ENCODE results near the gene ZNF749. TPM values are rescaled to one million over a fixed set of nuclear protein-coding genes. Genes with fewer than 3 reads are reported as not detected.
"Not testable (repeated sequence)": the region's sequence is repeated elsewhere in the genome, so short reads cannot be mapped to it uniquely, and the experiment has no call there.

Gene ZNF749
- total and polyA plus RNA-seq, 4 donors = 2.1 to 7.6 (median 5.1) TPM

GRCh38 chr19:57443121-57443696 lies 8.1 kb downstream of the ZNF749 start:
- no peak for ATAC-seq (ENCODE audit: low FRiP score)
- H3K27me3 ChIP-seq (ENCODE audit: control insufficient read depth in 1 of 2, insufficient read depth in 2 of 2, low read length in 1 of 2) = no peaks in the 10 kb centered on the region
- WGBS, 2 donors = 74 to 79% methylated on average over 5 of the region's 5 CpGs

GRCh38 chr19:57452307-57452706 lies 17.2 kb downstream of the ZNF749 start:
- Histone ChIP-seq H3K36me3 (ENCODE audit: control insufficient read depth in 1 of 2, insufficient read depth in 2 of 2, low read length in 1 of 2) (peaks cover 3 to 4% of the 10 kb centered on the region in 2 donors), H3K4me1 (ENCODE audit: control insufficient read depth in 1 of 2, insufficient read depth in 2 of 2, low read length in 2 of 2) (no peaks in the 10 kb centered on the region), H3K27me3 (ENCODE audit: control insufficient read depth in 1 of 2, insufficient read depth in 2 of 2, low read length in 1 of 2) (no peaks in the 10 kb centered on the region), H3K27ac (ENCODE audit: low read depth in 1 of 2, low read length in 2 of 2) (no peak overlapping the region), H3K4me3 (ENCODE audit: low read length in 2 of 2) (no peak overlapping the region), H3K9me3 (ENCODE audit: control insufficient read depth, low read length) (peaks cover 25% of the 10 kb centered on the region)
- no peak for DNase-seq
- intact Hi-C loops (cut with DNase I) = no loop called here
- no peak for ATAC-seq (ENCODE audit: low FRiP score)
- WGBS, 2 donors = 92 to 95% methylated on average over 3 of the region's 3 CpGs

More at GRCh38 chr19:57443121-57443696, 8.1 kb downstream of the ZNF749 start:
- H3K36me3 ChIP-seq (ENCODE audit: control insufficient read depth in 1 of 2, insufficient read depth in 2 of 2, low read length in 1 of 2) = peaks cover 7 to 13% of the 10 kb centered on the region in 2 donors
- no peak overlapping the region for H3K27ac ChIP-seq (ENCODE audit: low read depth in 1 of 2, low read length in 2 of 2)
- H3K4me1 ChIP-seq (ENCODE audit: control insufficient read depth in 1 of 2, insufficient read depth in 2 of 2, low read length in 2 of 2) = no peaks in the 10 kb centered on the region
- DNase-seq = no peak
- intact Hi-C loops (cut with DNase I) = no loop called here
- no peak overlapping the region for H3K4me3 ChIP-seq (ENCODE audit: low read length in 2 of 2)
- peaks cover 26% of the 10 kb centered on the region for H3K9me3 ChIP-seq (ENCODE audit: control insufficient read depth, low read length)

- intact Hi-C loops (cut with DNase I) = no loop called here
- ATAC-seq (ENCODE audit: low FRiP score) = no peak
- H3K4me3 ChIP-seq (ENCODE audit: low read length in 2 of 2) = peak overlapping the region in 1 of 2 donors; percentile 5
- peaks cover 0 to 5% of the 10 kb centered on the region in 2 donors for H3K36me3 ChIP-seq (ENCODE audit: control insufficient read depth in 1 of 2, insufficient read depth in 2 of 2, low read length in 1 of 2)
- no peaks in the 10 kb centered on the region for H3K4me1 ChIP-seq (ENCODE audit: control insufficient read depth in 1 of 2, insufficient read depth in 2 of 2, low read length in 2 of 2)
- WGBS, 2 donors = 72 to 83% methylated on average over 5 of the region's 5 CpGs
- no peaks in the 10 kb centered on the region for H3K27me3 ChIP-seq (ENCODE audit: control insufficient read depth in 1 of 2, insufficient read depth in 2 of 2, low read length in 1 of 2)
- DNase-seq = no peak
- peaks cover 13% of the 10 kb centered on the region for H3K9me3 ChIP-seq (ENCODE audit: control insufficient read depth, low read length)
- H3K27ac ChIP-seq (ENCODE audit: low read depth in 1 of 2, low read length in 2 of 2) = no peak overlapping the region
Measured at GRCh38 chr19:57465680-57466381, 30.7 kb downstream of the ZNF749 start.

- ATAC-seq (ENCODE audit: low FRiP score) (no peak), DNase-seq (no peak)
- Histone ChIP-seq H3K4me1 (ENCODE audit: control insufficient read depth in 1 of 2, insufficient read depth in 2 of 2, low read length in 2 of 2) (no peaks in the 10 kb centered on the region), H3K27ac (ENCODE audit: low read depth in 1 of 2, low read length in 2 of 2) (no peak overlapping the region), H3K4me3 (ENCODE audit: low read length in 2 of 2) (no peak overlapping the region), H3K9me3 (ENCODE audit: control insufficient read depth, low read length) (peaks cover 13% of the 10 kb centered on the region), H3K36me3 (ENCODE audit: control insufficient read depth in 1 of 2, insufficient read depth in 2 of 2, low read length in 1 of 2) (peaks cover 0 to 5% of the 10 kb centered on the region in 2 donors), H3K27me3 (ENCODE audit: control insufficient read depth in 1 of 2, insufficient read depth in 2 of 2, low read length in 1 of 2) (no peaks in the 10 kb centered on the region)
- intact Hi-C loops (cut with DNase I) = no loop called here
- WGBS, 2 donors = 97 to 98% methylated on average over 5 of the region's 5 CpGs
Measured at GRCh38 chr19:57466489-57466888, 31.4 kb downstream of the ZNF749 start.

GRCh38 chr19:57473646-57474045 lies 38.5 kb downstream of the ZNF749 start:
- Histone ChIP-seq H3K4me3 (ENCODE audit: low read length in 2 of 2) (no peak overlapping the region), H3K9me3 (ENCODE audit: control insufficient read depth, low read length) (peaks cover 42% of the 10 kb centered on the region), H3K36me3 (ENCODE audit: control insufficient read depth in 1 of 2, insufficient read depth in 2 of 2, low read length in 1 of 2) (peaks cover 12 to 20% of the 10 kb centered on the region in 2 donors), H3K4me1 (ENCODE audit: control insufficient read depth in 1 of 2, insufficient read depth in 2 of 2, low read length in 2 of 2) (no peaks in the 10 kb centered on the region), H3K27me3 (ENCODE audit: control insufficient read depth in 1 of 2, insufficient read depth in 2 of 2, low read length in 1 of 2) (no peaks in the 10 kb centered on the region), H3K27ac (ENCODE audit: low read depth in 1 of 2, low read length in 2 of 2) (no peak overlapping the region)
- ATAC-seq (ENCODE audit: low FRiP score) = no peak
- DNase-seq = no peak
- 98% methylated on average over 4 of the region's 4 CpGs for WGBS, 2 donors
- intact Hi-C loops (cut with DNase I) = no loop called here

GRCh38 chr19:57477191-57478008 lies 42.3 kb downstream of the ZNF749 start, which contains the start of gene ZNF772:
Gene ZNF772 (minus strand): TSS chr19:57477566. CDS start chr19:57477309, 257 bp downstream.
- Histone ChIP-seq H3K9me3 (ENCODE audit: control insufficient read depth, low read length) (peaks cover 47% of the 10 kb centered on the region), H3K36me3 (ENCODE audit: control insufficient read depth in 1 of 2, insufficient read depth in 2 of 2, low read length in 1 of 2) (peaks cover 12 to 20% of the 10 kb centered on the region in 2 donors), H3K4me3 (ENCODE audit: low read length in 2 of 2) (peak within 1 kb of the TSS; percentile 65 to 95), H3K27ac (ENCODE audit: low read depth in 1 of 2, low read length in 2 of 2) (peak within 1 kb of the TSS in 1 of 2 donors; percentile 76), H3K4me1 (ENCODE audit: control insufficient read depth in 1 of 2, insufficient read depth in 2 of 2, low read length in 2 of 2) (no peaks in the 10 kb centered on the region), H3K27me3 (ENCODE audit: control insufficient read depth in 1 of 2, insufficient read depth in 2 of 2, low read length in 1 of 2) (no peaks in the 10 kb centered on the region)
- intact Hi-C loops (cut with DNase I) = no loop called here
- DNase-seq = peak; percentile 92 to 95
- WGBS, 2 donors = 5 to 8% methylated on average over 37 to 38 of the region's 38 CpGs
- peak; percentile 97 for ATAC-seq (ENCODE audit: low FRiP score)

GRCh38 chr19:57487477-57488298 lies 52.6 kb downstream of the ZNF749 start, which contains the start of gene ZNF419:
Gene ZNF419 (plus strand): TSS chr19:57487750. CDS start chr19:57487951, 201 bp downstream.
- 1% methylated on average over 58 to 59 of the region's 69 CpGs for WGBS, 2 donors
- H3K4me1 ChIP-seq (ENCODE audit: control insufficient read depth in 1 of 2, insufficient read depth in 2 of 2, low read length in 2 of 2); H3K27me3 ChIP-seq (ENCODE audit: control insufficient read depth in 1 of 2, insufficient read depth in 2 of 2, low read length in 1 of 2); intact Hi-C loops (cut with DNase I); H3K27ac ChIP-seq (ENCODE audit: low read depth in 1 of 2, low read length in 2 of 2): not testable (repeated sequence)
- ATAC-seq (ENCODE audit: low FRiP score) = peak; percentile 96
- peaks cover 6 to 12% of the 10 kb centered on the region in 2 donors for H3K36me3 ChIP-seq (ENCODE audit: control insufficient read depth in 1 of 2, insufficient read depth in 2 of 2, low read length in 1 of 2)
- peak within 1 kb of the TSS; percentile 51 to 79 for H3K4me3 ChIP-seq (ENCODE audit: low read length in 2 of 2)
- H3K9me3 ChIP-seq (ENCODE audit: control insufficient read depth, low read length) = peaks cover 14% of the 10 kb centered on the region
- DNase-seq = peak; percentile 94 to 98

GRCh38 chr19:57488299-57488644 lies 53.1 kb downstream of the ZNF749 start:
- H3K27me3 ChIP-seq (ENCODE audit: control insufficient read depth in 1 of 2, insufficient read depth in 2 of 2, low read length in 1 of 2); DNase-seq; H3K4me3 ChIP-seq (ENCODE audit: low read length in 2 of 2); intact Hi-C loops (cut with DNase I); H3K27ac ChIP-seq (ENCODE audit: low read depth in 1 of 2, low read length in 2 of 2); H3K4me1 ChIP-seq (ENCODE audit: control insufficient read depth in 1 of 2, insufficient read depth in 2 of 2, low read length in 2 of 2); ATAC-seq (ENCODE audit: low FRiP score): not testable (repeated sequence)
- Histone ChIP-seq H3K9me3 (ENCODE audit: control insufficient read depth, low read length) (peaks cover 15% of the 10 kb centered on the region), H3K36me3 (ENCODE audit: control insufficient read depth in 1 of 2, insufficient read depth in 2 of 2, low read length in 1 of 2) (peaks cover 10 to 13% of the 10 kb centered on the region in 2 donors)
- WGBS, 2 donors = no CpG with 5 or more reads among the region's 1 CpG

Measured in aorta (tissue), 5 donors.